ENCODE results near the gene ALG11.

Gene ALG11

GRCh38 chr13:52012512-52012836, 276 bp downstream of the ALG11 start:
- peaks cover 2 to 37% (median 7%) of the 10 kb centered on the region in 3 experiments for H3K27me3 ChIP-seq (ENCODE audit: control insufficient read depth in 3 of 3, insufficient read depth in 3 of 3, low read depth in 1 of 3, low read length in 3 of 3)
- WGBS, 2 donors (ENCODE audit: extremely low coverage in 2 of 2, insufficient read length in 2 of 2, insufficient replicate concordance in 1 of 2), result no CpG with 5 or more reads among the region's 8 CpGs

GRCh38 chr13:52016296-52016695, 4.1 kb downstream of the ALG11 start:
- no CpG with 5 or more reads among the region's 3 CpGs for WGBS, 2 donors (ENCODE audit: extremely low coverage in 2 of 2, insufficient read length in 2 of 2, insufficient replicate concordance in 1 of 2)
- Histone ChIP-seq H3K4me1 (ENCODE audit: control insufficient read depth in 2 of 2, insufficient read depth in 1 of 2, low read depth in 1 of 2, low read length in 2 of 2) (no peaks in the 10 kb centered on the region), H2BK5ac (ENCODE audit: low read length) (no peak overlapping the region), H3K18ac (ENCODE audit: low read length) (no peak overlapping the region), H3K9ac (ENCODE audit: low read depth, low read length, poor library complexity) (no peak overlapping the region), H3K4me2 (ENCODE audit: insufficient read depth, low read length, poor library complexity, severe bottlenecking) (no peak overlapping the region), H3K4me3 (ENCODE audit: low read length in 2 of 2) (no peak overlapping the region), H3K27me3 (ENCODE audit: control insufficient read depth in 3 of 3, insufficient read depth in 3 of 3, low read depth in 1 of 3, low read length in 3 of 3) (peaks cover 2 to 4% (median 2%) of the 10 kb centered on the region in 3 experiments), H4K91ac (ENCODE audit: low read depth, low read length, poor library complexity) (no peak overlapping the region), H2BK12ac (ENCODE audit: low read length) (no peak overlapping the region), H3K27ac (replicated peaks; ENCODE audit: low read length) (no peak overlapping the region), H2BK15ac (ENCODE audit: low read length) (no peak overlapping the region), H3K4ac (ENCODE audit: low read length) (no peak overlapping the region), H2AFZ (ENCODE audit: low read length) (no peak overlapping the region), H4K8ac (ENCODE audit: low read depth, low read length) (no peak overlapping the region), H3K14ac (ENCODE audit: low read length) (no peak overlapping the region), H2BK120ac (ENCODE audit: low read depth, low read length) (no peak overlapping the region), H2AK5ac (ENCODE audit: low read depth, low read length) (no peak overlapping the region), H3K36me3 (replicated peaks in 1 of 2; ENCODE audit: control insufficient read depth in 2 of 2, insufficient read depth in 2 of 2, low read length in 2 of 2) (peaks cover 3 to 61% of the 10 kb centered on the region in 2 donors), H3K9me3 (replicated peaks in 1 of 2; ENCODE audit: control insufficient read depth in 2 of 2, insufficient read depth in 1 of 2, low read depth in 1 of 2, low read length in 2 of 2) (no peaks in the 10 kb centered on the region), H3K23ac (ENCODE audit: low read depth, low read length, poor library complexity) (no peak overlapping the region), H3K79me1 (ENCODE audit: low read depth, low read length) (no peaks in the 10 kb centered on the region)
- no peak for DNase-seq (ENCODE audit: low spot score)

More at GRCh38 chr13:52012512-52012836, 276 bp downstream of the ALG11 start:
- Histone ChIP-seq H2BK12ac (ENCODE audit: low read length) (no peak overlapping the region), H3K79me1 (ENCODE audit: low read depth, low read length) (no peaks in the 10 kb centered on the region), H3K4me1 (ENCODE audit: control insufficient read depth in 2 of 2, insufficient read depth in 1 of 2, low read depth in 1 of 2, low read length in 2 of 2) (no peaks in the 10 kb centered on the region), H3K9me3 (replicated peaks in 1 of 2; ENCODE audit: control insufficient read depth in 2 of 2, insufficient read depth in 1 of 2, low read depth in 1 of 2, low read length in 2 of 2) (no peaks in the 10 kb centered on the region), H2AFZ (ENCODE audit: low read length) (peak overlapping the region; percentile 100), H3K4me2 (ENCODE audit: insufficient read depth, low read length, poor library complexity, severe bottlenecking) (peak overlapping the region; percentile 21), H3K36me3 (replicated peaks in 1 of 2; ENCODE audit: control insufficient read depth in 2 of 2, insufficient read depth in 2 of 2, low read length in 2 of 2) (peaks cover 2 to 25% of the 10 kb centered on the region in 2 donors), H2BK5ac (ENCODE audit: low read length) (no peak overlapping the region), H3K18ac (ENCODE audit: low read length) (peak overlapping the region; percentile 85), H4K91ac (ENCODE audit: low read depth, low read length, poor library complexity) (no peak overlapping the region), H3K9ac (ENCODE audit: low read depth, low read length, poor library complexity) (no peak overlapping the region), H3K4ac (ENCODE audit: low read length) (no peak overlapping the region), H3K27ac (replicated peaks; ENCODE audit: low read length) (peak overlapping the region; percentile 54), H3K4me3 (ENCODE audit: low read length in 2 of 2) (peak overlapping the region; percentile 67 to 88), H3K14ac (ENCODE audit: low read length) (no peak overlapping the region), H2BK120ac (ENCODE audit: low read depth, low read length) (no peak overlapping the region), H2AK5ac (ENCODE audit: low read depth, low read length) (no peak overlapping the region), H4K8ac (ENCODE audit: low read depth, low read length) (no peak overlapping the region), H2BK15ac (ENCODE audit: low read length) (no peak overlapping the region), H3K23ac (ENCODE audit: low read depth, low read length, poor library complexity) (peak overlapping the region; percentile 80)
- DNase-seq (ENCODE audit: low spot score), result no peak

DNA sequence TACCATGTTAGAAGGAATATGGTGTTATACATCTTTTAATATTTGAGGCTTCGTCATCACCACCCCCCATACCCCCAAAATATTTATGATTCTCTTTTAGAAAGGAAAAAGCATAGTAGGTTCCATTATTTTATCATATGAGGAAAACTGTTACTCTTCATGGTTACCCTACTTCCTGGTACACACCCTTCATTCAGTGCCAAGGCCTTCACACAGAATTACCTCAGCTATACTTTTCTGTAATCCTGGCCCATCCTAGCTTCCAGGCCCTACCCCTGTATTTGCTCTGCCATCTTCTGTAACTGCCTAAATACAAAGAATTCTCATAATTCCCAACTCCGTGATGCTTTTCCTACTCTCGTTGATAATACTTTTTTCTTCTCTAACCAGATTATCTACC, 8.0 kb downstream of the ALG11 start:
- H3K18ac ChIP-seq (ENCODE audit: low read length), result no peak overlapping the region
- no peaks in the 10 kb centered on the region for H3K79me1 ChIP-seq (ENCODE audit: low read depth, low read length)
- no peaks in the 10 kb centered on the region for H3K4me1 ChIP-seq (ENCODE audit: control insufficient read depth in 2 of 2, insufficient read depth in 1 of 2, low read depth in 1 of 2, low read length in 2 of 2)
- no peak for DNase-seq (ENCODE audit: low spot score)
- no peak overlapping the region for H3K14ac ChIP-seq (ENCODE audit: low read length)
- H3K27me3 ChIP-seq (ENCODE audit: control insufficient read depth in 3 of 3, insufficient read depth in 3 of 3, low read depth in 1 of 3, low read length in 3 of 3), result no peaks in the 10 kb centered on the region
- H3K9me3 ChIP-seq (replicated peaks in 1 of 2; ENCODE audit: control insufficient read depth in 2 of 2, insufficient read depth in 1 of 2, low read depth in 1 of 2, low read length in 2 of 2), result peaks cover 0 to under 1% of the 10 kb centered on the region in 2 donors
- no CpG with 5 or more reads among the region's 3 CpGs for WGBS, 2 donors (ENCODE audit: extremely low coverage in 2 of 2, insufficient read length in 2 of 2, insufficient replicate concordance in 1 of 2)
- no peak overlapping the region for H4K8ac ChIP-seq (ENCODE audit: low read depth, low read length)
- no peak overlapping the region for H4K91ac ChIP-seq (ENCODE audit: low read depth, low read length, poor library complexity)
- no peak overlapping the region for H3K23ac ChIP-seq (ENCODE audit: low read depth, low read length, poor library complexity)
- H3K36me3 ChIP-seq (replicated peaks in 1 of 2; ENCODE audit: control insufficient read depth in 2 of 2, insufficient read depth in 2 of 2, low read length in 2 of 2), result peaks cover 14 to 93% of the 10 kb centered on the region in 2 donors
- H3K27ac ChIP-seq (replicated peaks; ENCODE audit: low read length), result no peak overlapping the region
- H2BK12ac ChIP-seq (ENCODE audit: low read length), result no peak overlapping the region
- no peak overlapping the region for H3K4ac ChIP-seq (ENCODE audit: low read length)
- no peak overlapping the region for H3K4me3 ChIP-seq (ENCODE audit: low read length in 2 of 2)
- H2BK15ac ChIP-seq (ENCODE audit: low read length), result no peak overlapping the region
- no peak overlapping the region for H3K9ac ChIP-seq (ENCODE audit: low read depth, low read length, poor library complexity)
- H2AFZ ChIP-seq (ENCODE audit: low read length), result no peak overlapping the region
- H2BK5ac ChIP-seq (ENCODE audit: low read length), result no peak overlapping the region
- no peak overlapping the region for H2BK120ac ChIP-seq (ENCODE audit: low read depth, low read length)
- no peak overlapping the region for H3K4me2 ChIP-seq (ENCODE audit: insufficient read depth, low read length, poor library complexity, severe bottlenecking)
- no peak overlapping the region for H2AK5ac ChIP-seq (ENCODE audit: low read depth, low read length)

GRCh38 chr13:52022356-52022755, 10.2 kb downstream of the ALG11 start:
- H3K27me3 ChIP-seq (ENCODE audit: control insufficient read depth in 3 of 3, insufficient read depth in 3 of 3, low read depth in 1 of 3, low read length in 3 of 3), result no peaks in the 10 kb centered on the region
- H2BK120ac ChIP-seq (ENCODE audit: low read depth, low read length), result no peak overlapping the region
- H3K4me1 ChIP-seq (ENCODE audit: control insufficient read depth in 2 of 2, insufficient read depth in 1 of 2, low read depth in 1 of 2, low read length in 2 of 2), result no peaks in the 10 kb centered on the region
- no CpG with 5 or more reads among the region's 2 CpGs for WGBS, 2 donors (ENCODE audit: extremely low coverage in 2 of 2, insufficient read length in 2 of 2, insufficient replicate concordance in 1 of 2)
- no peak overlapping the region for H4K8ac ChIP-seq (ENCODE audit: low read depth, low read length)
- H3K27ac ChIP-seq (replicated peaks; ENCODE audit: low read length), result no peak overlapping the region
- H3K18ac ChIP-seq (ENCODE audit: low read length), result no peak overlapping the region
- H4K91ac ChIP-seq (ENCODE audit: low read depth, low read length, poor library complexity), result no peak overlapping the region
- no peak overlapping the region for H2BK12ac ChIP-seq (ENCODE audit: low read length)
- no peak overlapping the region for H3K9ac ChIP-seq (ENCODE audit: low read depth, low read length, poor library complexity)
- no peak overlapping the region for H3K14ac ChIP-seq (ENCODE audit: low read length)
- H2BK5ac ChIP-seq (ENCODE audit: low read length), result no peak overlapping the region
- no peak overlapping the region for H2AFZ ChIP-seq (ENCODE audit: low read length)
- H3K23ac ChIP-seq (ENCODE audit: low read depth, low read length, poor library complexity), result no peak overlapping the region
- no peak overlapping the region for H3K4ac ChIP-seq (ENCODE audit: low read length)
- H3K9me3 ChIP-seq (replicated peaks in 1 of 2; ENCODE audit: control insufficient read depth in 2 of 2, insufficient read depth in 1 of 2, low read depth in 1 of 2, low read length in 2 of 2), result peaks cover 14% of the 10 kb centered on the region in 2 donors
- H2AK5ac ChIP-seq (ENCODE audit: low read depth, low read length), result no peak overlapping the region
- peaks cover 2% of the 10 kb centered on the region for H3K79me1 ChIP-seq (ENCODE audit: low read depth, low read length)
- H3K4me2 ChIP-seq (ENCODE audit: insufficient read depth, low read length, poor library complexity, severe bottlenecking), result no peak overlapping the region
- peaks cover 25 to 96% of the 10 kb centered on the region in 2 donors for H3K36me3 ChIP-seq (replicated peaks in 1 of 2; ENCODE audit: control insufficient read depth in 2 of 2, insufficient read depth in 2 of 2, low read length in 2 of 2)
- DNase-seq (ENCODE audit: low spot score), result no peak
- no peak overlapping the region for H2BK15ac ChIP-seq (ENCODE audit: low read length)
- H3K4me3 ChIP-seq (ENCODE audit: low read length in 2 of 2), result no peak overlapping the region

Data from neuronal stem cell (in vitro differentiated cells).